NCI-H524 (cell line): ENCODE data around the gene TMEM184A.

ENCODE experiments used
- DNase-seq, 2 experiments: peaks; one replicate each; lab custom pipeline; 2025; lab: John Stamatoyannopoulos, UW

TMEM184A gene

DNA sequence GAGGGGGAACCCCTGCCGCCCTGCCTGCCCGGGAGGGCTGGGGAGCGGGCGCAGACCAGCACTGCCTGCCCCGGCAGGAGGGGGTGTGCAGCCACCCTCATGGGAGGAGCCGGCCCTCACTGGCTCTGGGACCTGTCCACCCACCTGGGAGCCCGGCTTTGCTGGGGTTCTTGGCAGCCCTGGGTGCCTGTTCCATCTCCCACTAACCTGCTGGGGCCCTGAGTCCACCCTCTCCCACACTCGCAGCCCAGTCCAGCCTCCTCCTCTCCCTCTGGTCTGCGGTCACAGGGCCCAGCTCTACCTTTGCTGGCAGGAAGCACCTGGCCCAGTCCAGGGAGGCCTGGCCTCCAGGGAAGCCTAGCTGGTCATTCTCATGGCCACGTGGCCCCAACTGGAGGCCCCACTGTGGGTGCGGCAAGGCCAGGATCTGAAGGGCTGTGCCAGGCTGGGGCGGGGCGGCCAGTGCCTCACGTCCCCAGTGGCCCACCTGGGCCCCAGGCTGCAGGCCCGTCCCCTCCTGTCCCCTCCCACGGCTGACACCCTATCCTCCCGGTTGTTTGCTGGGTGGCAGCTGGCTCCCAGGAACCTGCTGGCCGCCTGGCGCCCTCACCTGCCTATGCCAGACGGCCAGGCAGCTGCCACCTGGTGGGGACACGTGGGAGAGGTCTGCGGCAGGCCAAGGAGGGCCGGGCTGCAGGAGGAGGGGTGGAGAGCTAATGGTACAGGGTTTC lies at the start of gene TMEM184A:
Gene TMEM184A (minus strand): TSS at position 393 of the 731 bp plus-strand sequence. CDS start 721 bp downstream, outside the sequence.
- DNase-seq, result peak; percentile 90 to 93

DNA sequence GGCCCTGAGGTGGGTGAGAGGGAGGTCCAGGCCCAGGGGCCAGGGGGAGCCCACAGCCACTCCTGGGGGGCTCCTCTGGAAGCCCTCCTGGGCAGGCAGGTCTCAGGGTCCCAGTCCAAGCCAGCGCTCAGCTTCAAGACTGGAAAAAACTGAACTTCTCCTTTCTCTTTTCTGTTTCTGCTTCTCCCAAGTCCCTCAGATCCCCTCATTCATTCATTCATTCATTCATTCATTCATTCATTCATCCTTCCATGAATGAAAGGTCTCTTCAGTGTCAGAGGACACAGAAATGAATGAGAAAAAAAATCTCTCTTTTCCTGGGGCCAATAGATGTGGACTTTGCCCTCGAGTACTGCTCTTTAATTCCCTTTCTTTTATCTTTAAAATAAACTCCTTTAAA lies 48.4 kb upstream of the TMEM184A start:
- DNase-seq, result no peak

DNA sequence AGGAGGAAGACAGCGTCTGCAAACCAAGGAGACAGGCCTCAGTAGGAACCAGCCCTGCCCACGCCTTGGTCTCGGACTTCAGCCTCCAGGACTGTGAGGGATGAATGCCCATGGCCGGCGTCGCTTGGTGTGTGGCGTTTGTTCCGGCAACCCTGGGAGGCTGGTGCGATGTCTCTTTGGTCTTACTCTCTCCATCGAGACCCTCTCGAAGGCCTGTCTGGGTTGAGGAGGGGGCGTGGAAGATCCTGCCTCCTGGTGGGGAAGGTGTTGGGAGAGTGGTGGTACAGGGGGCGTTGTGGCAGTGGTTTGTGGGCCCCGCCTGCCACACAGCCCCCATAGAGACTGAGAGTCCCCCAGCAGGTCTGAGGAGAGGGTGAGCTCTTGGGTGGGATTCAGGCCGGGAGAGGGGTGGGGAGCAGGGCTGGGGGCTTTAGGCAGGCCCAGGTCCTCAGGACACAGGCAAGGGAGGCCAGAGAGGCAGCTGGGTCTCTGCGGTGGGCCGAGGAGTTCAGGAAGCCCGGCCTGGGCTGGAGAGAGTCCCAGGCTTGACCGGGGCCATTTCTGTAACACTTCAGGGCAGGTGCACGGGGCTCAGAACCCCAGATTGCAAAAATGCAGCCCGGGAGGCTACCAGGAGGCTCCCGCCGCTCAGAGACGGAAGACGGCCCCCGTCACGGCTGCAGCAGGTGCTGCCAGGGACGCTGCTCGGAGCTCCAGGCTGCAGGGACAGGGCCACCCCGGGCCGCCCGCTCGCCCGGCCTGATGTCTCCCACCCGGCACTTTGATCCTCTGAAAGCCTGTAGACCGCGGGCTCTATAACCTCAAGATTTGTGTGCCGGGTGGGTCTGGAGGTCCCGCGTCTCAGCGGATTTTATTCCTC lies 47.6 kb upstream of the TMEM184A start:
- no peak for DNase-seq

DNA sequence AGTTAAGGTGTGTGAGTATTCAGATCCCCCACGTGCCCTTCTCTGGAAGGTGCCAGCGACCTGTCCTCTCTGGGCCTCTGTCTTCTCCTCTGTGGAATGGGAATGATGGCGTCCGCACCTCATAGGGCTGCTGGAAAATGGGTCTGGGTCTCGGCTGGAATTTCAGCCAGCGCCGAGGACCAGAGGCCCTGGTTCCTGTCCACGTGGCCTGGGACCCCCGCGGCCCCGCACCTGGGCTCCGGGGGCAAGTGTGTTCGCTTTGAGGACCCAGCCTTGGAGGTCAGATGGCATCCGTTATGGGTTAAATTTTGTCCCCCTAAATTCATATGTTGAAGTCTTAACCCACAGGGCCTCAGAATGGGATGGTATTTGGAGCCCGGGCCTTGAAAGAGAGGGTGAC lies 46.4 kb upstream of the TMEM184A start:
- no peak for DNase-seq

DNA sequence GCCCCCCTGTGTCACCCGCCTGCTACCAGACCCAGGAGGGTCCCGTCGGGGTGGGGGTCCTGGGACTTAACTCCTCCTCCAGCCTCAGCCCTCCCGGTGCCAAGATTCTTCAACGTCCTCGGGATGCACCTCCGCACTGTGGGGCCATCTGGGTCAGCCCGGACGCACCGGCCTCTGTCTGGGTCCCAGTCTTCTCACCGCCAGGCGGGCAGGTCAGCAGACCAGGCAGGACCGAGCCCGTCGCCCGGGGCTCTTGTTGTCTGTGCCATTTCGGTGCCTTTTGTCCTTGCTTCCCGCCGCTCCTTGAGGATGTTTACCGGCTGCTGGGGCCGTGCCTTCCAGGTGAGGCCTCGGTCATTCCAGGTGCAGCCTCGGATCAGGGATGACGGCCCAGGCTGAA lies 46.0 kb upstream of the TMEM184A start:
- DNase-seq, result no peak

DNA sequence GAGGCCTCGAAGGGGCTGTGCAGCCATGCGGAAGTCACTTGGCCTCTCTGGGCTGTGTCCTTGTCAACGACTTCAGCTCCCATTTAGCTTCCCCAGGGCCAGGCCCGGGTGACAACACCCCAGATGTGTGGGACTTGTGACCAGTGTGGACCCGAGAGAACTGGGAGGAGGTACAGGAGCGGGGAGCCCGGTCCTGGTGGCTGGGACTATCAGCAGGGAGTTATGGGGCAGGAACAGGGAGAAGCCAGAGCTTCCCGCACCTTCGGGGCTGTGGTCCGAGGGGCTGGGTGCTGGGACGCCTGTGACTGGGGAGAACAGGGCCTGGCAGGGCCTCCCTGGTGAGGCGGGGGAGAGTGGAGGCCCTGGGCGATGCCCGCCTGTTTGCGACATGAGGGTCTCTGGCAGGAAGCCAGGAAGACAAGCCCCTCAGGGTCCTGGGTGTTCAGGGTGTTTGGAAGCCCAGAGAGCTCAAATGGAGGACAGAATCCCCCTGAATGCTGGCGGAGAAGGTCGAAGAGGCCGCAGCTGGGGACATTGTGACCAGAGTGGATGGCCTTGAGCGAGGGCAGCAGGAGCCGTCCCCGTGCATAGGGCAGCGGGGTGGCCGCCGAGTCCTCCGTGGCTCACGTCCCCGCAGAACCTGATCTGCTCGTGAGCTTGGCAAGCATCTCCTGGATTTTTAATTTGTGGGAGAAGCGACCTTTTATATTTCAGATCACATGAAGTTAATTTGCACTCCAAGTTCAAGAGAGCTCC lies 43.8 kb upstream of the TMEM184A start:
- DNase-seq, result no peak

DNA sequence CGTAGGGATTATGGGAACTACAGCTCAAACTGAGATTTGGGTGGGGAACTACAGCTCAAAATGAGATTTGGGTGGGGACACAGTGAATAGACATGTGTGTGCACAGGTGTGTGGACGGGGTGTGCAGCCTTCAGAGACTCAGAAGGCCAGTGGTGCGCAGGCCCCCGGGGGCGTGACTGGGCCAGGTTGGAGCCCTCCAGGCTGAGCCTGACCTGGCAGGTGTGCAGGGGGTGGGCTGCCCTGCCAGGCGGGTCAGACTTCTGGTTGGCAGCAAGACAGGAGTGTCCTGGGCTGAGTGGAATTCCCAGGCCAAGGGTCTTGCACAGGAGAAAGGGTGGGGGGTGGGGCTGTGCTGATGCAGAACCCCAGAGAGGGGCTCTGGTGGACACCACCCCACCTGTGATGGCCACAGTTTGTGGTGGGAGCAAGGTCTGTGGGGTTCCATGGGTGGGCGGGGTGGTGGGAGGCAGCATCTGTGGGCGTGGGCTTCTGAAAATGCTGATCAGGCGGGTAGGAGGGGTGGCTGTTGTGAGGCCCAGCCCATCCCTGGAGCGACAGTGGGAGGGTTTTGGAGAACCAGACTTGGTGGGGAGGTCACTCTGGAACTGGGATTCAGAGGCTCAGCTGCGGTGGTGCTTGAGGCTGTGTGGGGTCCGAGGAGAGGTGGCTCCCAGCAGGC lies 43.1 kb upstream of the TMEM184A start:
- DNase-seq, result no peak

DNA sequence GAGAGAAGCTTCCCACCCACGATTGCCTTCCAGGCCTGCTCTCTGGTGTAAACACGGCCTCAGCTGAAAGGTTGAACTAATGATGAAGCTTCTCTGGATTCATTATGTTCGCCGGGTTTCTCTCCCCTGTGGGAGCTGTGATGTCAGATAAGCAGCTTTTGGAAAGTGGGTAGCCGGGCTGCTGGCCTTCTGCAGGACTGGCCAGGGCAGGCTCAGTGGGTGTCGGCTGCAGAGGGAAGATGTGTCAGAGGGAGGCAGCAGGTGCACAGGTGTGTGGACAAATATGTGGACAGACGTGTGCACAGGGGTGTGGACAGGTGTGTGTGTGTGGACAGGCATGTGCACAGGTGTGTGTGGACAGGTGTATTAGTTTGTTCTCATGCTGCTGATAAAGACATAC lies 42.3 kb upstream of the TMEM184A start:
- DNase-seq, result no peak

DNA sequence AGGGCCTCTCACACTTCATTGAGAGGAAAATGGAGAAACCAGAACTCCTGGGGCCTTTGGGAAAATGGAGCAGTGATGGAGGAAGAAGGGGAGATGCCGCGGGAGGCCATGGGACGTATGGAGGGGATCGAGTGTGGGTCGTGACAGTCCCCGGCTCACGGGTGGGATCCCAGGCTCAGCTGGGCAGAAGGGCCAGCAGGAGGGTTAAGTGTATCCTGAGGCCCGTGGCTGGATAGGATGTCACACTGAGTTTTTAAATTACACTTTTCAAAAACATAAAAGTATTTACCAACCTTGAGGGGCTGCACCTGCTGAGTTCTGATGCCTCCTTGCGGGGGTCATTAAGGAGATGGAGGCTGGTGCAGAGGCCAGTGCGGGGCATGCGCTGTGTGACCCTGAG lies 41.8 kb upstream of the TMEM184A start:
- no peak for DNase-seq

DNA sequence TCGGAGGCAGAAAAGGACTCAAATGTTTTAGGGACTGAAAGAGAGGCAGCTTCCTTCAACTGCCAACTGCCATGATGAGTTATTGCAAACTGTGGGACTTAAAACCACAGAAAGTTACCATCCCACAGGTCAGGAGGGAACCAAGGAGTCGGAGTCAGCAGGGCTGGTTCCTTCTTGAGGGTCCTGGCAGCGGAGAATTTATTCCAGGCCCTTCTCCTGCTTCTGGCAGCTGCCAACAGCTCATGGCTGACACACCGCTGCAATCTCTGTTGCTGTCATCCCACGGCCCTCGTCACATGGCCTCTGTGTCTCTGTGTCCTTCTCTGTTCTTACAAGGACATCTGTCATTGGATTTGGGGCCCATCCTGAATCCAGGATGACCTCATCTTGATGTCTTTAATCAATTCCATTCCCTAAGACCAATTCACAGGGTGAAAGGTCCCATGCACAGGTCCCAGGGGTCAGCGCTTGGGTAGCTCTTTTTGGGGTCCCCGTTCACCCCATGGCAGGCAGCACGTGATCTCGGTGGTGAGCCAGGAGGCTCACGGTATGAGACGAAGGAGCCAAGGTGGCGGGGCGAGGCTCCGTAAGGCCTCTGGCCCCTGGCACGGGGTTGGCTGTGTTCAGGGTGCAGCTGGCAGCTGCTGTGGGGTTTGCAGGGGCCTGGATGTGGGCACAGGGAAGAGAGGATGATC lies 41.2 kb upstream of the TMEM184A start:
- no peak for DNase-seq

DNA sequence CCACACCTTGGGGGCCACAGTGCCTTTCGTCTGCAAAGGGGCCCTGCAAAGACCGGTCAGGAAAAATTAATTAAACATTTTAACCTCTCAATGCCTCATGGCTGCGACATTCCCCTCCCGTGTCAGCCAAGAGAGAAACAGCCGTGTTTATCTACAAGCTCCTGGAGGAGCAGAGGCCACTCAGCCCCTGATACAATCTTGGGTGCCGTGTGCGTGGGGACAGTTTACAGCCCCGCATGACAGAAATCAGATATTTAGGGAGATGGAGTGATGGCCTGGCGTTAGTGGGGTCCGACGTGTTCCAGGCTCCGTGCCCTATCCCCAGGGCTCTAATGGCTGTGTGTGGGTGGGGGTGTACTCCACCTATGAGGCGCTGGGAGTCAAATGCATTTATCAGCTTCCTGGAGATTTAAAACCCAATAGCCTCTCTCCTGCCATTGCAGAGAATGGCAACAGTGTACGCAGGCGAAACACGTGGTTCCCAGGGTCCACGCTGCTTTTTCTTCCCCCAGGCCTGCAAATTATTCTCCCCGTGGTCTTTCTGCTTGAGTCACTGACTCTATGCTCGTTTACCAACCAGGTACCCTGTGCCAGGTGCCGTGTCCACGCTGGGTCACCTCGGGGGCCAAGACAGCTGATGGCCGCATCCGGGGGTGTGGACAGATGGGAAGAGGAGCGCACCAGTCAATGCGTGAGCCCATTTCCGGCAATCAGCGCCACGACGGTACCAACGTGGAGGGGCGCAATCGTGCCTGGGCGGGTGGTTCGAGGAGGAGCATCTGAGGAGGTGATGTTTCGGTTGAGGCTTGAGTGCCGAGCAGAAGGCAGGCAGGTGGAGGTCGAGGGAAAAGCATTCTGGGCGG lies 40.4 kb upstream of the TMEM184A start:
- no peak for DNase-seq

DNA sequence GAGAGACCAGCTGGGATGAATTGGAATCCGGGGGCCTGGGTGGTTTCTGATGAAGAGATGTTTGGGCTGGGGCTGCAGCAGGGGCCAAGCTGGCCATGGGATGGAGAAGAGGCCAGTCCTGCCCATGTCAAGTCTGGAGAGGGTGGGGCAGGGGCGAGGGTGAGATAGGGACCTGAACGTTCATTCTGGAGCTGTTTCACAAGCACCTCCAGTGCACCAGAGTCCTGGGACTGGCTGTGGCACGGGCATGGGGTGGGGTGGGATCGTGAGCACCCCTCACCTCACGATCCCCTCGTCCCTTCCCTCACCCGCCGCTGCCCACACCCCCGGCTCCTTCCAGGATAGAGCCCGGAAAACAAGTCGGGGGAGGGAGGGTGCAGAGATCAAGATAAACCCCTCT lies 39.6 kb upstream of the TMEM184A start:
- DNase-seq, result no peak

DNA sequence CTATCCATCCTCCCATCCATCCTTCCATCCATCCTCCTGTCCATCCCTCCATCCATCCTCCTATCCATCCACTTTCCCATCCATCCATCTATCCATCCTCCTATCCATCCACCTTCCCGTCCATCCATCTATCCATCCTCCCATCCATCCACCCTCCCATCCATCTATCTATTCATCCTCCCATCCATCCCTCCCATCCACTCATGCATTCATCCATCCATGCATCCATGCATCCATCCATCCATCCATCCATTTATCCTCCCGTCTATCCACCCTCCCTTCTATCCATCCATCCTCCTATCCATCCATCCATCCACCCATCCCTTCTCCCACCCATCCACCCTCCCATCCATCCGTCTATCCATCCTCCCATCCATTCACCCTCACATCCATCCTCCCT lies 39.0 kb upstream of the TMEM184A start:
- DNase-seq, result no peak

DNA sequence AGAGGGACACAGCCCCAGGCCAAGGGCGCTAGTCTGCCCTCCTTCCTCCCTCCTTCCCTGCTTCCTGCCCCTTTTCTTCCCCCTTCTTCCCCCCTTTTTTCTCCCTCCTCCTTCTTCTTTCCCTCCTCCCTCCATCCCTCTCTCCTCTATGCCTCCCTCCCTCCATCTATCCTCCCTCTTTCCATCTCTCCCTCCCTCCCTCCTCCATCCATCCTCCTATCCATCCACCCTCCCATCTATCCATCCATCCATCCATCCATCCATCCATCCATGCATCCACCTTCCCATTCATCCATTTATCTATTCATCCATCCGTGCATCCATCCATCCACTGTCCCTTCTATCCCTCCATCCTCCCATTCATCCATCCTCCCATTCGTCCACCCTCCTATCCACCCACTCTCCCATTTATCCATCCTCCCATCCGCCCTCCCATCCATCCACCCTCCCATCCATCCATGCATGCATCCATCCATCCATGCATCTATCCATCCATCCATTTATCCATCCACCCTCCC lies 38.0 kb upstream of the TMEM184A start:
- no peak for DNase-seq

DNA sequence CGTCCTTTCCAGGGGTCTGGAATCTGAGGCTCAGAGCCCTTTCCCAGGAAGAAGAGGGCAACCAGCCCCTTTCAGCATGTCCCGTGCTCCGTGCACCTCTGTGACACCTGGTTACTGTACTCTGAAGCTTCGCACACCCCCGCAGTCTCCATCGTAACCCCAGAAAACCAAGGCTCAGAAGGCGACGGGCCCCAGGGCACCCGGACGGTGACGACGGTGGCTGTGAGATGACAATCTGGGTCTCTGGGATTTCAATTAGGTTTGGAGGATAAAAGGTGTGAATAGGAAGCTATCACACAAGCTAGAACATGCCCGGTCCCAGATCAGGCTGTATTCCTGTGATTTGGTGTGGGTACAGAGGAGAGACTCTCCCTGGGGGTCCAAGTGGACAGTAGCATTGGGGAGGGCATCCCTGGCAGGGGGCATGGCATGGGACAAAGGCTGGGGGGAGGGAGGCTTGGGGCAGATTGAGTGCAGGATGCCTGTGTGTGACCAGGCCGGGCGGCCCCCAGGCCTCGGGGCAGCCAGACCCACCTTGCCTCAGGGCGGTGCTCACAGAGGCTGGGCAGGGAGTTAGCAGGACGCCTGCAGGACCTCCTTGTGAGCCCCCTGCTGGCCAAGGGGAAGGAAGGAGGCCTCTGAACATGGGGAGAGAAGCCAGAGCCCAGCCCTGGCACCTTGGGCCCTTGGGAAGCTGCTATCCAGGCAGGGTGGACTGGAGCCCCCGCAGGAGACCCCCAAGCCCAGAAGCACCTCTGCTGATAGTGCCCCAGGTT lies 37.3 kb upstream of the TMEM184A start:
- DNase-seq, result no peak

DNA sequence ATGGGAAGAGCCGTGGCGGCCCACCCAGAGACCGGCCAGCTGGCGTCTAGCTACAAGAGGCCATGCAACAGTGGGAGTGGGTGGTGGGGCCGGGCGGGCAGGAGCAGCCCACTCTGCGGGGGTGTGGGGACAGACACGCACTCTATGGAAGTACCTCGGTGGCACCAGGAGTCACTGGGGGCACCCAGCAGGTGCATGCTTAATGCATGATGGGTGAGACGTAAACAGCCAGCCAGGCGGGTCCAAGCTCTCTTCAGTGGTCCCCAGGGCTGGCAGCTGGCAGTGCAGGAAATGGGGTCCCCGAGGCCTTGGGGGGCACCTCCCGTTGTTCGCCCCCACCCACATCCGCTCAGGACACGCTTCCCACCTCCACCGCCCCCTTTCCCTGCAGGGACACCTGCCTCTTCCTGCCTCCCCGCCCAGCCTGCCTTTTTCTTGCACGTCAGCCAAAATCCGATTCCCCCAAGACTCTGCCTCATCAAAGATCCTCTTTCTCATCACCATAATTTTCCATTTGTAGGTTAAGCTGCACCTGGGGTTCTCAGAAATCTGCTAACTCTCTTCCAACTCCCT lies 36.4 kb upstream of the TMEM184A start:
- DNase-seq, result no peak

DNA sequence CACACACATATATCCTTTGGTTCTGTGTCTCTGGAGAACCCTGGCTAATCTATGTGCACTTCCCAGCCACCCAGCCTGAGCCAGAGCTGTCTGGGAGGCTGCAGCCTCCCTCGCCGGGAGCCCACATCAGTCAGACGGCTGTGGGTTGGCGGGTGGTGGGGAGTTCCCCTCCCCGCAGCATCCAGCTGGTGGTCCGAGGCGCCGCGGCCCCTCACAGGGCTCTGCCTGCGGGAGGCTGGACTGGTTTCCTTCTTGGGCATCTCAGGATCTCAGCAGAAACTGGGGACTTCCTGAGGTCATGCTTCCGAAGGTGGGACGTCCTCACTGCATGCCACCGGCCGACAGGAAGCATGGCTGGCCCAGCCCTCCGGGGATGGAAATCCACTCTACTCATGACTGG lies 35.9 kb upstream of the TMEM184A start:
- DNase-seq, result no peak

DNA sequence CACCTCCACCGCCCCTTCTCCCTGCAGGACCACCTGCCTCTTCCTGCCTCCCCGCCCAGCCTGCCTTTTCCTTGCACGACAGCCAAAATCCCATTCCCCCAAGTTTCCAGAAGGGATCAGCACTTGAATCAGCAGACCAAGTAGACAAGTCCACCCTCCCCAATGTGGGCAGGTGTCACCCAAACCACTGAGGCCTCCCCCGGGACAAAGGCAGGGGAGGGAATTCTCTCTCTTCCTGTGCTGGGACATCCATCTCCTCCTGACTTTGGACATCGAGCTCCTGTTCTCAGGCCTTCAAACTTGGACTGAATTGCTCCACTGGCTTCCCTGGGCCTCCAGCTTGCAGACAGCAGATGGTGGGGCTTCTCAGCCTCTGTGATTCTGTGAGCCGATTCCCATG lies 35.4 kb upstream of the TMEM184A start:
- peak in 1 of 2 experiments; percentile 30 for DNase-seq

DNA sequence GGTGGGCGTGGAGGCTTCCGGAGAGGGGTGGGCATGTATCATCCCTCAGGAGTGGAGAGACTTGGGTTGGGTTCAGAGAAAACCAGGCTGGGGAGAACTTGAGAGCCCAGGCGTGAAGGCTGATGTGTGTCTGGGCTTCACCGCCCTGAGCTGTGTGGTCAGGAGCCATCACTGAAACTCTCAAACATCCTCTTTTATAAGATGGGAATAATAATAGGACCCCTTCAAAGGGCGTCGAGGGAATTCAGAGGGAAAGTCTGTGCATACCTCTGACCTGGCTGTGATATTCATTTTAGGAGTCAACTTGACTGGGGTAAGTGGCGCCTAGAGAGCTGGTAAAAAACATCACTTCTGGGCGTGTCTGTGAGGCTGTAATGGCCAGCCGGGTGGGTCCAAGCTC lies 34.9 kb upstream of the TMEM184A start:
- DNase-seq, result no peak
